ENCODE results near the gene STX4.
A peak's percentile ranks its signal among the peaks of the same experiment; 100 is the strongest.

The STX4 gene

GRCh38 chr16:31043352-31043751 is 10.0 kb downstream of the STX4 start:
- peaks cover 31% of the 10 kb centered on the region for H3K36me3 ChIP-seq (ENCODE audit: control insufficient read depth, insufficient read depth, low read length)

GRCh38 chr16:31043898-31044481 is 10.6 kb downstream of the STX4 start:
- DNase-seq = no peak
- Histone ChIP-seq H3K4me1 (ENCODE audit: control insufficient read depth, insufficient read depth, low read length, poor library complexity, severe bottlenecking) (no peaks in the 10 kb centered on the region), H3K27ac (ENCODE audit: insufficient read depth, low read length, poor library complexity, severe bottlenecking) (no peak overlapping the region), H3K36me3 (ENCODE audit: control insufficient read depth, insufficient read depth, low read length) (peaks cover 24% of the 10 kb centered on the region), H3K27me3 (replicated peaks; ENCODE audit: control insufficient read depth, insufficient read depth, low read length, poor library complexity, severe bottlenecking) (no peaks in the 10 kb centered on the region), H3K4me3 (ENCODE audit: insufficient read depth, low read depth, low read length, poor library complexity, severe bottlenecking) (no peak overlapping the region), H3K9me3 (ENCODE audit: control insufficient read depth, low read length) (no peaks in the 10 kb centered on the region)

More at GRCh38 chr16:31043352-31043751, 10.0 kb downstream of the STX4 start:
- H3K4me3 ChIP-seq (ENCODE audit: insufficient read depth, low read depth, low read length, poor library complexity, severe bottlenecking) = no peak overlapping the region
- DNase-seq = no peak
- no peaks in the 10 kb centered on the region for H3K4me1 ChIP-seq (ENCODE audit: control insufficient read depth, insufficient read depth, low read length, poor library complexity, severe bottlenecking)
- no peaks in the 10 kb centered on the region for H3K27me3 ChIP-seq (replicated peaks; ENCODE audit: control insufficient read depth, insufficient read depth, low read length, poor library complexity, severe bottlenecking)
- H3K9me3 ChIP-seq (ENCODE audit: control insufficient read depth, low read length) = no peaks in the 10 kb centered on the region
- H3K27ac ChIP-seq (ENCODE audit: insufficient read depth, low read length, poor library complexity, severe bottlenecking) = no peak overlapping the region

GRCh38 chr16:31050280-31051030 is 17.1 kb downstream of the STX4 start:
- H3K4me3 ChIP-seq (ENCODE audit: insufficient read depth, low read depth, low read length, poor library complexity, severe bottlenecking) = no peak overlapping the region
- H3K4me1 ChIP-seq (ENCODE audit: control insufficient read depth, insufficient read depth, low read length, poor library complexity, severe bottlenecking) = no peaks in the 10 kb centered on the region
- no peak for DNase-seq
- no peak overlapping the region for H3K27ac ChIP-seq (ENCODE audit: insufficient read depth, low read length, poor library complexity, severe bottlenecking)
- H3K9me3 ChIP-seq (ENCODE audit: control insufficient read depth, low read length) = no peaks in the 10 kb centered on the region
- no peaks in the 10 kb centered on the region for H3K36me3 ChIP-seq (ENCODE audit: control insufficient read depth, insufficient read depth, low read length)
- no peaks in the 10 kb centered on the region for H3K27me3 ChIP-seq (replicated peaks; ENCODE audit: control insufficient read depth, insufficient read depth, low read length, poor library complexity, severe bottlenecking)

GRCh38 chr16:31052114-31052513 is 18.8 kb downstream of the STX4 start:
- Histone ChIP-seq H3K9me3 (ENCODE audit: control insufficient read depth, low read length) (no peaks in the 10 kb centered on the region), H3K27me3 (replicated peaks; ENCODE audit: control insufficient read depth, insufficient read depth, low read length, poor library complexity, severe bottlenecking) (no peaks in the 10 kb centered on the region), H3K27ac (ENCODE audit: insufficient read depth, low read length, poor library complexity, severe bottlenecking) (no peak overlapping the region), H3K4me1 (ENCODE audit: control insufficient read depth, insufficient read depth, low read length, poor library complexity, severe bottlenecking) (no peaks in the 10 kb centered on the region), H3K4me3 (ENCODE audit: insufficient read depth, low read depth, low read length, poor library complexity, severe bottlenecking) (no peak overlapping the region), H3K36me3 (ENCODE audit: control insufficient read depth, insufficient read depth, low read length) (no peaks in the 10 kb centered on the region)
- DNase-seq = no peak

- H3K36me3 ChIP-seq (ENCODE audit: control insufficient read depth, insufficient read depth, low read length) = peaks cover under 1% of the 10 kb centered on the region
- no peaks in the 10 kb centered on the region for H3K4me1 ChIP-seq (ENCODE audit: control insufficient read depth, insufficient read depth, low read length, poor library complexity, severe bottlenecking)
- H3K27ac ChIP-seq (ENCODE audit: insufficient read depth, low read length, poor library complexity, severe bottlenecking) = no peak overlapping the region
- no peak overlapping the region for H3K4me3 ChIP-seq (ENCODE audit: insufficient read depth, low read depth, low read length, poor library complexity, severe bottlenecking)
- no peak for DNase-seq
- H3K27me3 ChIP-seq (replicated peaks; ENCODE audit: control insufficient read depth, insufficient read depth, low read length, poor library complexity, severe bottlenecking) = no peaks in the 10 kb centered on the region
- no peaks in the 10 kb centered on the region for H3K9me3 ChIP-seq (ENCODE audit: control insufficient read depth, low read length)
These were observed 22.3 kb downstream of the STX4 start for GRCh38 chr16:31055613-31056012.

GRCh38 chr16:31061126-31061812 is 27.9 kb downstream of the STX4 start:
- Histone ChIP-seq H3K36me3 (ENCODE audit: control insufficient read depth, insufficient read depth, low read length) (peaks cover 14% of the 10 kb centered on the region), H3K27me3 (replicated peaks; ENCODE audit: control insufficient read depth, insufficient read depth, low read length, poor library complexity, severe bottlenecking) (no peaks in the 10 kb centered on the region), H3K27ac (ENCODE audit: insufficient read depth, low read length, poor library complexity, severe bottlenecking) (no peak overlapping the region), H3K4me3 (ENCODE audit: insufficient read depth, low read depth, low read length, poor library complexity, severe bottlenecking) (no peak overlapping the region), H3K9me3 (ENCODE audit: control insufficient read depth, low read length) (no peaks in the 10 kb centered on the region), H3K4me1 (ENCODE audit: control insufficient read depth, insufficient read depth, low read length, poor library complexity, severe bottlenecking) (peaks cover 22% of the 10 kb centered on the region)
- DNase-seq = no peak

GRCh38 chr16:31061813-31062440 is 28.6 kb downstream of the STX4 start:
- Histone ChIP-seq H3K4me1 (ENCODE audit: control insufficient read depth, insufficient read depth, low read length, poor library complexity, severe bottlenecking) (peaks cover 22% of the 10 kb centered on the region), H3K27me3 (replicated peaks; ENCODE audit: control insufficient read depth, insufficient read depth, low read length, poor library complexity, severe bottlenecking) (no peaks in the 10 kb centered on the region), H3K4me3 (ENCODE audit: insufficient read depth, low read depth, low read length, poor library complexity, severe bottlenecking) (no peak overlapping the region), H3K27ac (ENCODE audit: insufficient read depth, low read length, poor library complexity, severe bottlenecking) (no peak overlapping the region), H3K9me3 (ENCODE audit: control insufficient read depth, low read length) (no peaks in the 10 kb centered on the region), H3K36me3 (ENCODE audit: control insufficient read depth, insufficient read depth, low read length) (peaks cover 14% of the 10 kb centered on the region)
- no peak for DNase-seq

- Histone ChIP-seq H3K4me3 (ENCODE audit: insufficient read depth, low read depth, low read length, poor library complexity, severe bottlenecking) (no peak overlapping the region), H3K4me1 (ENCODE audit: control insufficient read depth, insufficient read depth, low read length, poor library complexity, severe bottlenecking) (peaks cover 22% of the 10 kb centered on the region), H3K27ac (ENCODE audit: insufficient read depth, low read length, poor library complexity, severe bottlenecking) (no peak overlapping the region), H3K36me3 (ENCODE audit: control insufficient read depth, insufficient read depth, low read length) (peaks cover 14% of the 10 kb centered on the region), H3K9me3 (ENCODE audit: control insufficient read depth, low read length) (no peaks in the 10 kb centered on the region), H3K27me3 (replicated peaks; ENCODE audit: control insufficient read depth, insufficient read depth, low read length, poor library complexity, severe bottlenecking) (no peaks in the 10 kb centered on the region)
- DNase-seq = no peak
These were observed 30.1 kb downstream of the STX4 start for GRCh38 chr16:31063495-31063842.

GRCh38 chr16:31063843-31064611 is 30.7 kb downstream of the STX4 start:
- Histone ChIP-seq H3K4me3 (ENCODE audit: insufficient read depth, low read depth, low read length, poor library complexity, severe bottlenecking) (peak overlapping the region; percentile 27), H3K27me3 (replicated peaks; ENCODE audit: control insufficient read depth, insufficient read depth, low read length, poor library complexity, severe bottlenecking) (no peaks in the 10 kb centered on the region), H3K9me3 (ENCODE audit: control insufficient read depth, low read length) (no peaks in the 10 kb centered on the region), H3K27ac (ENCODE audit: insufficient read depth, low read length, poor library complexity, severe bottlenecking) (no peak overlapping the region), H3K4me1 (ENCODE audit: control insufficient read depth, insufficient read depth, low read length, poor library complexity, severe bottlenecking) (peaks cover 22% of the 10 kb centered on the region), H3K36me3 (ENCODE audit: control insufficient read depth, insufficient read depth, low read length) (peaks cover 14% of the 10 kb centered on the region)
- peak in 1 of 3 donors; percentile 5 for DNase-seq

All from effector memory CD4-positive, alpha-beta T cell (primary cell).